Fibroblast of lung (primary cell): Measurements from ENCODE around the gene PLAAT1. TPM values are rescaled to one million over a fixed set of nuclear protein-coding genes. Genes with fewer than 3 reads are reported as not detected.
A peak's percentile ranks its signal among the peaks of the same experiment; 100 is the strongest.

Experiments used
- DNase-seq, 2 donors: peaks; one replicate each; pipeline versions ENCODE4 v3.0.0 to v3.0.0-alpha.2; 2010; ENCODE audit warnings: low read depth in 2 of 2
- H2AFZ ChIP-seq: 2 replicates; pipeline ENCODE4 v1.5.1; 2012; ENCODE audit warnings: low read length, control low read depth, inconsistent platforms
- H3K27ac ChIP-seq: 2 replicates; pipeline ENCODE4 v1.5.1; 2011; ENCODE audit warnings: low read length, control low read depth; ENCODE audit not compliant: insufficient read depth
- H3K27me3 ChIP-seq: 2 replicates; pipeline ENCODE4 v1.5.1; 2011; ENCODE audit warnings: mild to moderate bottlenecking, low read length; ENCODE audit not compliant: control insufficient read depth, insufficient read depth
- H3K36me3 ChIP-seq: 2 replicates; pipeline ENCODE4 v1.5.1; 2011; ENCODE audit warnings: low read length; ENCODE audit not compliant: control insufficient read depth, insufficient read depth
- H3K4me1 ChIP-seq: 2 replicates; pipeline ENCODE4 v1.5.1; 2011; ENCODE audit warnings: low read length; ENCODE audit not compliant: control insufficient read depth, insufficient read depth; ENCODE audit errors: extremely low read depth
- H3K4me2 ChIP-seq: 2 replicates; pipeline ENCODE4 v1.5.1; 2011; ENCODE audit warnings: low read length, control low read depth; ENCODE audit not compliant: insufficient read depth; ENCODE audit errors: extremely low read depth
- H3K4me3 ChIP-seq, 4 experiments: fragments of 200-600 bp in 1 of 4; sonication (generic) in 1 of 4; replicated peaks in 1 of 4; 2 replicates each; pipeline ENCODE4 v1.5.1; 2011 to 2016; ENCODE audit warnings: low read length in 4 of 4, low read depth in 3 of 4, mild to moderate bottlenecking in 3 of 4, control low read depth in 2 of 4, inconsistent platforms in 1 of 4, mixed read lengths in 1 of 4; ENCODE audit not compliant: insufficient read depth in 1 of 4; ENCODE audit errors: control extremely low read depth in 1 of 4
- H3K79me2 ChIP-seq: 2 replicates; pipeline ENCODE4 v1.5.1; 2012; ENCODE audit warnings: mild to moderate bottlenecking, low read length, inconsistent platforms; ENCODE audit not compliant: control insufficient read depth, insufficient read depth
- H3K9ac ChIP-seq: 2 replicates; pipeline ENCODE4 v1.5.1; 2011; ENCODE audit warnings: mild to moderate bottlenecking, low read length, control low read depth; ENCODE audit not compliant: insufficient read depth
- H3K9me3 ChIP-seq: 2 replicates; pipeline ENCODE4 v1.5.1; 2012; ENCODE audit warnings: low read depth, low read length; ENCODE audit not compliant: control insufficient read depth, insufficient read depth
- H4K20me1 ChIP-seq: 2 replicates; pipeline ENCODE4 v1.5.1; 2011; ENCODE audit warnings: low read length; ENCODE audit not compliant: control insufficient read depth, insufficient read depth; ENCODE audit errors: extremely low read depth
- CTCF ChIP-seq, 2 donors: IDR thresholded peaks in 1 of 2; conservative IDR thresholded peaks in 1 of 2; 1 replicate in 1 of 2; 2 replicates in 1 of 2; pipeline ENCODE4 v1.5.1; 2011 to 2012; ENCODE audit warnings: low read length in 2 of 2, control low read depth in 1 of 2, inconsistent platforms in 1 of 2, low read depth in 1 of 2, mild to moderate bottlenecking in 1 of 2
- EZH2 ChIP-seq: IDR thresholded peaks from 2 replicates; pipeline ENCODE4 v1.5.1; 2012; ENCODE audit warnings: low read length, control low read depth, mild to moderate bottlenecking; ENCODE audit errors: missing control alignments
- polyA plus RNA-seq, 2 donors: library from polyadenylated mRNA; depleted of rRNA in 1 of 2; stranded (reverse) in 1 of 2; unstranded in 1 of 2; fragments of >200 nt; gene quantifications; 2 replicates each; pipeline ENCODE4 v1.2.1, GENCODE V29; 2011 to 2012; ENCODE audit warnings: missing spikeins in 1 of 2
- total RNA-seq: library from RNA; depleted of rRNA; stranded (reverse); fragments of >200 nt; gene quantifications from 2 replicates; pipeline ENCODE4 v1.2.1, GENCODE V29; 2014

PLAAT1 gene
- total and polyA plus RNA-seq, 2 donors (not counting 1 experiment from before 2014, with no cell fraction given) = 0.07 TPM; not detected in 1

GRCh38 chr3:193292386-193292785 lies 51.4 kb downstream of the PLAAT1 start:
- H3K9ac ChIP-seq = no peak overlapping the region
- no peaks in the 10 kb centered on the region for H3K79me2 ChIP-seq
- no peaks in the 10 kb centered on the region for H3K9me3 ChIP-seq
- no peak for TF ChIP-seq EZH2
- TF ChIP-seq CTCF (conservative IDR thresholded peaks at IDR 0.05 in 1 of 2, IDR thresholded peaks at IDR 0.05 in 1 of 2; ENCODE audit: low read depth in 1 of 2, low read length in 2 of 2) = no peak
- no peak overlapping the region for H3K27ac ChIP-seq
- no peak overlapping the region for H3K4me2 ChIP-seq
- H3K36me3 ChIP-seq = no peaks in the 10 kb centered on the region
- no peaks in the 10 kb centered on the region for H4K20me1 ChIP-seq
- DNase-seq = peak in 1 of 2 donors; percentile 89
- no peak overlapping the region for H3K4me3 ChIP-seq
- no peaks in the 10 kb centered on the region for H3K27me3 ChIP-seq
- no peaks in the 10 kb centered on the region for H3K4me1 ChIP-seq
- no peak overlapping the region for H2AFZ ChIP-seq

GRCh38 chr3:193295985-193296384 lies 55.0 kb downstream of the PLAAT1 start:
- TF ChIP-seq CTCF (conservative IDR thresholded peaks at IDR 0.05 in 1 of 2, IDR thresholded peaks at IDR 0.05 in 1 of 2; ENCODE audit: low read depth in 1 of 2, low read length in 2 of 2) (no peak), EZH2 (no peak)
- no peak overlapping the region for H3K9ac ChIP-seq
- no peaks in the 10 kb centered on the region for H4K20me1 ChIP-seq
- H3K79me2 ChIP-seq = no peaks in the 10 kb centered on the region
- no peaks in the 10 kb centered on the region for H3K36me3 ChIP-seq
- H3K4me1 ChIP-seq = no peaks in the 10 kb centered on the region
- H3K4me2 ChIP-seq = no peak overlapping the region
- no peak overlapping the region for H3K4me3 ChIP-seq
- no peak for DNase-seq
- no peak overlapping the region for H3K27ac ChIP-seq
- H3K27me3 ChIP-seq = no peaks in the 10 kb centered on the region
- H2AFZ ChIP-seq = no peak overlapping the region
- no peaks in the 10 kb centered on the region for H3K9me3 ChIP-seq

- TF ChIP-seq CTCF (conservative IDR thresholded peaks at IDR 0.05 in 1 of 2, IDR thresholded peaks at IDR 0.05 in 1 of 2; ENCODE audit: low read depth in 1 of 2, low read length in 2 of 2) = no peak
- no peak for TF ChIP-seq EZH2
- peak in 1 of 2 donors; percentile 93 for DNase-seq
- no peaks in the 10 kb centered on the region for H4K20me1 ChIP-seq
- H3K79me2 ChIP-seq = no peaks in the 10 kb centered on the region
- no peaks in the 10 kb centered on the region for H3K27me3 ChIP-seq
- H3K9me3 ChIP-seq = no peaks in the 10 kb centered on the region
- no peak overlapping the region for H3K4me2 ChIP-seq
- no peaks in the 10 kb centered on the region for H3K4me1 ChIP-seq
- H2AFZ ChIP-seq = no peak overlapping the region
- H3K27ac ChIP-seq = no peak overlapping the region
- no peak overlapping the region for H3K9ac ChIP-seq
- no peak overlapping the region for H3K4me3 ChIP-seq
- no peaks in the 10 kb centered on the region for H3K36me3 ChIP-seq
Measured at GRCh38 chr3:193297421-193297820, 56.4 kb downstream of the PLAAT1 start.
